ENCODE data around the gene SGK1.
"Not testable (repeated sequence)": the region's sequence is repeated elsewhere in the genome, so short reads cannot be mapped to it uniquely, and the experiment has no call there.

The SGK1 gene

DNA sequence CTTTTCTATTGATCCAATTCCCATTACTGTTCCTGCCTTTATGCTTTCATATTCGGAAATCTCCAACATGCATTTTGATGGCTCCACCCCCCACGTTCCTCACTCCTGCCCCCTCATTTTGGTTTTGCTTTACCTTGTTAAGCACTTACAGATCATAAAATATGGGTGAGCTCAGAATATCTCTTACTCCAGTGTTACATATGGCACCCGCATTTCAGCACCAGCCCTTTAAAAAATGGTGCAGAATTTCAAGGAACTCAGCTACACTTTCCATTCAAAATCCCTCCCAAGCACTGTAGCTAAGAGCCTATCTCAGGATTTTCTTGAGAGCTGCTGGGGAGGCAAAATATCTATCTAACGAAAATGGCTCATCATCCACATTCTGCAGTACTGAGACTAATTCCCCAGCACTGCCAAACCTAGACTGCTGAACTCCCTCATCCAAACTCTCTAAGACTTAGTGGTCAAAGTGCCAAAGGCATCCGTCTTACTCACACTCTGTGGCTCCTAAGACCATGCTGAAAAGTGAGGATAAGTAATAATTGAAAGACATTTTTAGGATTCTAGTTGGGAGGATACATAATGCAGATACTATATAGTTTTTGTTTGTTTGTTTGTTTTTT, 7.8 kb downstream of the SGK1 start:
- DNase-seq, result peak in 3 of 42 donors; percentile 19 to 55 (median 25)
- intact Hi-C loops (cut with DNase I), result loop anchor here (10.0 kb wide), 2 partner anchors 45 to 325 kb away; no protein-coding TSS in a partner anchor

DNA sequence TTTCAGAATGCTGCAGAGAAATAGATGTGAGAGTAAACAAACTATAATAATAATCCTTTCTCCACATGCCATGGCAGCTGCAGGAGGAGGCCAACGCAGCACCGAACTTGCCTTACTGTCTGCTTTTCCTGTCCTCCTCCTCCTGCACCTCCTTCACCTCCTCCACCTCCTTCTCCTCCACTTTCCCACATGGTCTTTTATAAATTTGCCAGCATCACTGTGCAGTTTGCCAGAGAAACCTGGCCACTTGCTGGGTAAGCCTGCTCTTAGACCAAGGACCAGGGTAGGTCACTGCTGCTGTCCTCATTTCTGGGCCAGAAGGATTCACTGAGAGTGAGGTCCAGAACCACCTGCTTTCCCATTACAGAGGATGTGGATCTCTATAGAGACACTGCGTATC, 8.7 kb downstream of the SGK1 start:
- DNase-seq, result peak in 13 of 42 donors; percentile 19 to 58 (median 43)

GRCh38 chr6:134308800-134309199, 9.1 kb downstream of the SGK1 start:
- intact Hi-C loops (cut with DNase I), result no loop called here
- no peak for DNase-seq

More for the DNA sequence above, 8.7 kb downstream of the SGK1 start:
- intact Hi-C loops (cut with DNase I), result no loop called here

GRCh38 chr6:134307870-134308269, 10.0 kb downstream of the SGK1 start:
- DNase-seq, result no peak
- intact Hi-C loops (cut with DNase I), result no loop called here

DNA sequence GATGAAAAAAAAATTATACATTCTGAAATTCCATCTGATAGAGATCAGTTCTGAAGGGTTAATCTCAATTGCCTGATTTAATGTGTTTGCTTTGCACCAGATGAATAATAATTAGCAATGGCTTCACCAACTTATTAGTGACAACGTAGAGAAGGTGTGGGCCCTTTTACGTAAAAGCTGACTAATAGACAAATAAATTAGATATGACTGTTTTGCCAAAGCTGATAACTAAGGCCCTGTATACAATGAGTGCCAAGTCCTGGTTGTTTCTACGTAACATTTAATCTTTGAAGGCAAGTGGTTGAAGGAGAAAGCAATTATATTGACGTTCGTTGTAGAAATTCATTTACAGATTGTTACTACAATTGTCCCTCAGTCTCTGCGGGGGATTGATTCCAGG, 10.8 kb downstream of the SGK1 start:
- intact Hi-C loops (cut with DNase I), result no loop called here

GRCh38 chr6:134304381-134304780, 13.5 kb downstream of the SGK1 start:
- DNase-seq, result peak in 1 of 42 donors; percentile 19
- intact Hi-C loops (cut with DNase I), result not testable (repeated sequence)

More for the DNA sequence above, 10.8 kb downstream of the SGK1 start:
- DNase-seq, result no peak

GRCh38 chr6:134303891-134304290, 14.0 kb downstream of the SGK1 start:
- peak in 20 of 42 donors; percentile 23 to 76 (median 50) for DNase-seq

DNA sequence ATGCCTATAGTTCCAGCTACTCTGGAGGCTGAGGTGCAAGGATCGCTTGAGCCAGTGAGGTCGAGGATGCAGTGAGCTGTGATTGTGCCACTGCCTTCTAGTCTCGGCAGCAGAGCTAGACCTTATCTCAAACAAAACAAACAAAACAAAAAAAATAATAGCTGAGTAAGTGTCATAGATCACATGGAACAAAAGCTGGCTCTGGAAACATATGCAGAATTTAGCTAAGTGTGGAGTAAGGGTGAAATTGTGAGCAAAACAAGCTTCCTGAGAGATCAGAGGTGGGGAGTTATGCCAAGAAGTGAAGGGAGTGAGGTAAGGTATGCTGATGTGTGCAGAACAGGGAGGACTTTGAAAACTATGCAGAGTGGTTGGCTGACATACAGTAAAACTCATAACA, 18.7 kb downstream of the SGK1 start:
- peak in 2 of 42 donors; percentile 13 to 37 for DNase-seq
- intact Hi-C loops (cut with DNase I), result no loop called here

More at GRCh38 chr6:134303891-134304290, 14.0 kb downstream of the SGK1 start:
- intact Hi-C loops (cut with DNase I), result no loop called here

- DNase-seq, result peak in 2 of 42 donors; percentile 18 to 36
- intact Hi-C loops (cut with DNase I), result no loop called here
Measured at GRCh38 chr6:134296762-134297161, 21.1 kb downstream of the SGK1 start.

GRCh38 chr6:134295953-134296553, 21.9 kb downstream of the SGK1 start:
- intact Hi-C loops (cut with DNase I), result no loop called here
- peak in 3 of 42 donors; percentile 33 to 57 (median 44) for DNase-seq

- DNase-seq, result no peak
- intact Hi-C loops (cut with DNase I), result no loop called here
Measured at GRCh38 chr6:134293659-134294161, 24.2 kb downstream of the SGK1 start.

GRCh38 chr6:134291156-134291555, 26.8 kb downstream of the SGK1 start:
- DNase-seq, result peak in 1 of 42 donors; percentile 32
- intact Hi-C loops (cut with DNase I), result no loop called here

DNA sequence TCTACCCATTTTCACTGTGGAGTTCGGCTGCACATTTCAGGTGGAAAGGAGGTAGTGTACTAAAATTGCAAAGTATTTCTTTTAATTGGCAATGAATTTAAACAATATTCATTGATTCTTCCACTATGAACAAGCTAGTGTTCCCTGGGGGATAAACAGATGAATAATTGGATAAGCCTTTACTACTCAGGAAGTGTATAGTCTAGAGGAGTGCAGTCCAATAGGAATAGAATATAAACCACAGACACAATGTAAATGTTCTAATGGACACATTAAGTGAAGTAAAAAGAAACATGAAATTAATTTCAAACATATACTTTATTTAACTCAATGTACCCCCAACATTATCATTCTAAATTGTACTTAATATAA, 28.7 kb downstream of the SGK1 start:
- DNase-seq, result no peak
- intact Hi-C loops (cut with DNase I), result no loop called here

GRCh38 chr6:134288538-134289203, 29.2 kb downstream of the SGK1 start:
- peak in 3 of 42 donors; percentile 8 to 50 (median 14) for DNase-seq
- intact Hi-C loops (cut with DNase I), result no loop called here

DNA sequence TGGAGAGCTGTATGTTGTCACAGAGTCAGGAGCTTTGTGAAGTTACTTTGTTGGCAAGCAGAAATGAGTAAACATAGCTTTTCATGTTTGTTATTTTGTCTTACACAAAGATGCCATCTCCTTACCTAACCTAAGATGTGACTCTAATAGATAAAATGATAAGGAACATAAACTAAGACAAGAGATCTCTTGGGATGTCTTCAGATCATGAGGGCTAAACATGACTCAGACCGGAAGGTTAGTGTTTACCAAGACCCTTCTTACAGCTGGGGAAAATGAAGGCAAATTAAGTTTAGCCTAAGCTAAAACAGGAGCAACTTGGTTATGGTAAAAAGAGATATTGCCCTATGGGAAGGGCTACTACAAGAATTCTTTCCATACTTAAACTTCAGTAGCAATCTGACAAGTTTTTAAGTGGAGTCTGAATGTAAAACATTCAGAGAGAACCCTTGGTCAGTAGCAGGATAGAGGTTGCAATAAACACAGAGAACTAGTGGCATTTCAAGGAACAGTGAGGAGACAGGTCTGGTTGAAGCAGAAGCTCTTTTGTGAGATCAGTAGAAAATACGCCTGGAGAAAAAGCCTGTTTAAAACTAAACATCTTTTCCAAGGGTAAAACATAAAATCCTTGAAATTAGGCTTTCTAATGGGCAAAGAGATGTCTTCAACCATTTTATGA, 29.9 kb downstream of the SGK1 start:
- intact Hi-C loops (cut with DNase I), result no loop called here
- DNase-seq, result peak in 1 of 42 donors; percentile 37

DNA sequence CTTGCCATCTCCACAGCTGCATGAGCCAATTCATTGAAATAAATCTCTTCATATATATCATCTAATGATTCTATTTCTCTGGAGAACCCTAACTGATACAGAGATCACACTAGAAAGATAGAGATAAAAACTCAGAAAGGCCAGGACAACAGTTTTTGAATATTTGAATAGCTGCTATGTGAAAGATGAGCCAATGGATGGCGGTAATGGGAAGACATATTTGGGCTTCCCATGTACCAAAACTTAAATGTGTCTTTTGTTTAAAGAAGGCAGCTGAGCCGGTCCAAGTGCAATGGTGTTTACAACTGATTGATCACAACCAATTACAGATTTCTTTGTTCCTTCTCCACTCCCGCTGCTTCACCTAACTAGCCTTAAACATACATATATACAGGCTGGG, 35.1 kb downstream of the SGK1 start:
- intact Hi-C loops (cut with DNase I), result no loop called here
- DNase-seq, result peak in 1 of 42 donors; percentile 41

DNA sequence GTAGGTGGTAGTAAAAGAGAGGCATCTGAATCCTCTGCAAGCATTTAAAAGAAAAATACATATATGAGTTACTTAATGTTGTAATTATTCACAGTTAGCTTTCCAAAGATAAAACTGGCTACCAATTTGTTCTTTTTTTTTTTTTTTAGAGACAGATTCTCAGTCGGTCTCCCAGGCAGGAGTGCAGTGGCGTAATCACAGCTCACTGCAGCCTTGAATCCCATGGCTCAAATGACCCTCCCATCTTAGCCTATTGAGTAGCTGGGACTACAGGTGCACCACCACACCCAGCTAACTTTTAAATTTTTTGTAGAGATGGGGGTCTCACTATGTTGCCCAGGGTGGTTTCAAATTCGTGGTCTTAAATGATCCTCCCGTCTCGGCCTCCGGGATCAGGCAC, 36.5 kb downstream of the SGK1 start:
- DNase-seq, result peak in 1 of 42 donors; percentile 37
- intact Hi-C loops (cut with DNase I), result no loop called here

- intact Hi-C loops (cut with DNase I), result no loop called here
- peak in 1 of 42 donors; percentile 39 for DNase-seq
Measured at GRCh38 chr6:134278000-134278399, 39.9 kb downstream of the SGK1 start.

- DNase-seq, result peak in 2 of 42 donors; percentile 9 to 42
- intact Hi-C loops (cut with DNase I), result not testable (repeated sequence)
Measured at GRCh38 chr6:134276891-134277377, 41.0 kb downstream of the SGK1 start.

Measured in head of caudate nucleus (tissue), 42 donors.